Measurements from ENCODE around the gene DIP2A. TPM values are rescaled to one million over a fixed set of nuclear protein-coding genes. Genes with fewer than 3 reads are reported as not detected.

Gene DIP2A
- total and polyA plus RNA-seq, 2 experiments from 2014 or later, result 18.5 to 36.3 TPM

DNA sequence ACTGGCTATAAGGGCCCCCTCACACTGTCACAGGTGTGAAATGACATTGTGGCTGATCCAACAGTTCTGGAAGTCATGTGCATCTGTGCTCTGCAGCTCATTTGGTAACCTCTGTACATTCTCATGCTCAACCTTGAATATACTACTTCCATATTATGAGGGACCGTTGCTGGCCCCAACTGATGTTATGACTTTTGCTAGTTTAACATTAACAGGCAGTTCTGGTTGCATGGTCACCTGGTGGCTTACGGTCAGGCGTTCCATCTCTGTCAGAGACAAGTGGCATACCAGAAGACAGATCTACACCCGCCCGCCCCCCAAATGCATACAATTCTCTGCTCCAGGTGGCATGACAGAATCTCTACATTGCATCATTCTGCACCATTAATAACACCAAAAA lies 6.0 kb upstream of the DIP2A start:
- ATAC-seq (no peak), DNase-seq (ENCODE audit: low spot score) (no peak)
- peaks cover 24% of the 10 kb centered on the region for H3K9me3 Mint-ChIP-seq
- no peak overlapping the region for H3K4me3 Mint-ChIP-seq
- no peak overlapping the region for H3K27ac ChIP-seq (ENCODE audit: low read depth)
- 0 out of 2 replicates have a peak, but pooled peaks cover 3% of the 10 kb centered on the region for H3F3A ChIP-seq (replicated peaks; ENCODE audit: low read depth)
- no peaks in the 10 kb centered on the region for H3K36me3 ChIP-seq (ENCODE audit: insufficient read depth)
- H3K27ac Mint-ChIP-seq, result no peak overlapping the region
- H3K4me1 Mint-ChIP-seq, result peaks cover 16% of the 10 kb centered on the region; the same call in 2 of the 3 replicates
- no peaks in the 10 kb centered on the region for H3K27me3 ChIP-seq (ENCODE audit: insufficient read depth)
- no peak overlapping the region for H3K4me2 ChIP-seq
- H3K79me2 ChIP-seq (replicated peaks; ENCODE audit: insufficient read depth), result peaks cover 18% of the 10 kb centered on the region
- no peaks in the 10 kb centered on the region; the same call in 1 of the 2 replicates for H3K9me2 ChIP-seq (ENCODE audit: insufficient read depth)
- peaks cover 6% of the 10 kb centered on the region; the same call in 1 of the 2 replicates for H3K4me1 ChIP-seq (ENCODE audit: insufficient read depth)
- peaks cover 48% of the 10 kb centered on the region for H3K36me3 Mint-ChIP-seq (ENCODE audit: low read depth)
- H3K4me3 ChIP-seq, result no peak overlapping the region
- H4K20me1 ChIP-seq (replicated peaks; ENCODE audit: insufficient read depth), result peaks cover 5% of the 10 kb centered on the region
- peaks cover 15% of the 10 kb centered on the region for H3K27me3 Mint-ChIP-seq (ENCODE audit: insufficient read depth, low read depth, poor library complexity)
- H2AFZ ChIP-seq, result no peak overlapping the region
- TF ChIP-seq, protein P1, sequence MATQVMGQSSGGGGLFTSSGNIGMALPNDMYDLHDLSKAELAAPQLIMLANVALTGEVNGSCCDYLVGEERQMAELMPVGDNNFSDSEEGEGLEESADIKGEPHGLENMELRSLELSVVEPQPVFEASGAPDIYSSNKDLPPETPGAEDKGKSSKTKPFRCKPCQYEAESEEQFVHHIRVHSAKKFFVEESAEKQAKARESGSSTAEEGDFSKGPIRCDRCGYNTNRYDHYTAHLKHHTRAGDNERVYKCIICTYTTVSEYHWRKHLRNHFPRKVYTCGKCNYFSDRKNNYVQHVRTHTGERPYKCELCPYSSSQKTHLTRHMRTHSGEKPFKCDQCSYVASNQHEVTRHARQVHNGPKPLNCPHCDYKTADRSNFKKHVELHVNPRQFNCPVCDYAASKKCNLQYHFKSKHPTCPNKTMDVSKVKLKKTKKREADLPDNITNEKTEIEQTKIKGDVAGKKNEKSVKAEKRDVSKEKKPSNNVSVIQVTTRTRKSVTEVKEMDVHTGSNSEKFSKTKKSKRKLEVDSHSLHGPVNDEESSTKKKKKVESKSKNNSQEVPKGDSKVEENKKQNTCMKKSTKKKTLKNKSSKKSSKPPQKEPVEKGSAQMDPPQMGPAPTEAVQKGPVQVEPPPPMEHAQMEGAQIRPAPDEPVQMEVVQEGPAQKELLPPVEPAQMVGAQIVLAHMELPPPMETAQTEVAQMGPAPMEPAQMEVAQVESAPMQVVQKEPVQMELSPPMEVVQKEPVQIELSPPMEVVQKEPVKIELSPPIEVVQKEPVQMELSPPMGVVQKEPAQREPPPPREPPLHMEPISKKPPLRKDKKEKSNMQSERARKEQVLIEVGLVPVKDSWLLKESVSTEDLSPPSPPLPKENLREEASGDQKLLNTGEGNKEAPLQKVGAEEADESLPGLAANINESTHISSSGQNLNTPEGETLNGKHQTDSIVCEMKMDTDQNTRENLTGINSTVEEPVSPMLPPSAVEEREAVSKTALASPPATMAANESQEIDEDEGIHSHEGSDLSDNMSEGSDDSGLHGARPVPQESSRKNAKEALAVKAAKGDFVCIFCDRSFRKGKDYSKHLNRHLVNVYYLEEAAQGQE (IDR thresholded peaks at IDR 0.05; ENCODE audit: unreplicated experiment), result no peak
- TF ChIP-seq ZNF114 (CRISPR knock-in tag; IDR thresholded peaks at IDR 0.05), result no peak
- TF ChIP-seq NANOG (IDR thresholded peaks at IDR 0.05; ENCODE audit: borderline replicate concordance), result no peak
- no peak for TF ChIP-seq ZNF331 (CRISPR knock-in tag; IDR thresholded peaks at IDR 0.05; ENCODE audit: low read depth)

DNA sequence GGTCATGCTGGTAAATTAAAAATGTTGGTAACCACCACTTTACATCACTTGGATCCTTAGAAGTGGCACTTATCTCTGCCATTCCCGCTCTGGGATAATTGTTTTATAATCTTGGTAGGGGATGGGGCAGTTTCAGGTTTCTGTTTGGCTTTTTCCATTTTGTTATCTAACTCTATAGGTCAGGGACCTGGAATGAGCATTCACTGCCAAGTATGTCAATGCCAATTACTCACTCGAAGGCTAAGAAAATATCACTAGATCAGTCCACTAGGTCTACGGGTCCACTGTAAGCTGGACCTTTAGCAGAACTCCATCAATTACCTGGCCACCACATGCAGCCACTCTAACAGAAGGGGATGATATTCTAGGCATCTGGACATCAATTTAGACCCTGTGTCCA lies 4.5 kb upstream of the DIP2A start:
- H3K4me1 Mint-ChIP-seq, result peaks cover 18% of the 10 kb centered on the region; the same call in 2 of the 3 replicates
- peaks cover 11% of the 10 kb centered on the region for H3K27me3 Mint-ChIP-seq (ENCODE audit: insufficient read depth, low read depth, poor library complexity)
- H3K36me3 ChIP-seq (ENCODE audit: insufficient read depth), result no peaks in the 10 kb centered on the region
- H4K20me1 ChIP-seq (replicated peaks; ENCODE audit: insufficient read depth), result peaks cover 5% of the 10 kb centered on the region
- peaks cover 37% of the 10 kb centered on the region for H3K36me3 Mint-ChIP-seq (ENCODE audit: low read depth)
- H3K4me3 ChIP-seq, result no peak overlapping the region
- no peak overlapping the region for H3K4me3 Mint-ChIP-seq
- H3K4me2 ChIP-seq, result no peak overlapping the region
- no peak for DNase-seq (ENCODE audit: low spot score)
- H3K4me1 ChIP-seq (ENCODE audit: insufficient read depth), result peaks cover 8% of the 10 kb centered on the region; the same call in 1 of the 2 replicates
- no peaks in the 10 kb centered on the region; the same call in 1 of the 2 replicates for H3K9me2 ChIP-seq (ENCODE audit: insufficient read depth)
- H3K27ac ChIP-seq (ENCODE audit: low read depth), result no peak overlapping the region
- ATAC-seq, result no peak
- H3K27ac Mint-ChIP-seq, result no peak overlapping the region
- H2AFZ ChIP-seq, result no peak overlapping the region
- TF ChIP-seq CREB1 (CRISPR knock-in tag; IDR thresholded peaks at IDR 0.05; ENCODE audit: low read depth), result no peak
- no peak for TF ChIP-seq POLR2AphosphoS5 (IDR thresholded peaks at IDR 0.05; ENCODE audit: low read depth)
- TF ChIP-seq, protein P2, sequence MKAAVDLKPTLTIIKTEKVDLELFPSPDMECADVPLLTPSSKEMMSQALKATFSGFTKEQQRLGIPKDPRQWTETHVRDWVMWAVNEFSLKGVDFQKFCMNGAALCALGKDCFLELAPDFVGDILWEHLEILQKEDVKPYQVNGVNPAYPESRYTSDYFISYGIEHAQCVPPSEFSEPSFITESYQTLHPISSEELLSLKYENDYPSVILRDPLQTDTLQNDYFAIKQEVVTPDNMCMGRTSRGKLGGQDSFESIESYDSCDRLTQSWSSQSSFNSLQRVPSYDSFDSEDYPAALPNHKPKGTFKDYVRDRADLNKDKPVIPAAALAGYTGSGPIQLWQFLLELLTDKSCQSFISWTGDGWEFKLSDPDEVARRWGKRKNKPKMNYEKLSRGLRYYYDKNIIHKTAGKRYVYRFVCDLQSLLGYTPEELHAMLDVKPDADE (IDR thresholded peaks at IDR 0.05), result no peak
- TF ChIP-seq EZH2 (IDR thresholded peaks at IDR 0.05; ENCODE audit: low read depth, unreplicated experiment), result no peak
- no peak for TF ChIP-seq STAT1 (IDR thresholded peaks at IDR 0.05; ENCODE audit: unreplicated experiment)
- TF ChIP-seq EZH2phosphoT487 (IDR thresholded peaks at IDR 0.05; ENCODE audit: unreplicated experiment), result no peak
- TF ChIP-seq ZNF331 (CRISPR knock-in tag; IDR thresholded peaks at IDR 0.05; ENCODE audit: low read depth), result no peak
- TF ChIP-seq, protein P1 (IDR thresholded peaks at IDR 0.05; ENCODE audit: unreplicated experiment), result no peak
- no peak for TF ChIP-seq NANOG (IDR thresholded peaks at IDR 0.05; ENCODE audit: borderline replicate concordance)
- TF ChIP-seq JUNB (IDR thresholded peaks at IDR 0.05; ENCODE audit: unreplicated experiment), result no peak
- TF ChIP-seq, protein P3, sequence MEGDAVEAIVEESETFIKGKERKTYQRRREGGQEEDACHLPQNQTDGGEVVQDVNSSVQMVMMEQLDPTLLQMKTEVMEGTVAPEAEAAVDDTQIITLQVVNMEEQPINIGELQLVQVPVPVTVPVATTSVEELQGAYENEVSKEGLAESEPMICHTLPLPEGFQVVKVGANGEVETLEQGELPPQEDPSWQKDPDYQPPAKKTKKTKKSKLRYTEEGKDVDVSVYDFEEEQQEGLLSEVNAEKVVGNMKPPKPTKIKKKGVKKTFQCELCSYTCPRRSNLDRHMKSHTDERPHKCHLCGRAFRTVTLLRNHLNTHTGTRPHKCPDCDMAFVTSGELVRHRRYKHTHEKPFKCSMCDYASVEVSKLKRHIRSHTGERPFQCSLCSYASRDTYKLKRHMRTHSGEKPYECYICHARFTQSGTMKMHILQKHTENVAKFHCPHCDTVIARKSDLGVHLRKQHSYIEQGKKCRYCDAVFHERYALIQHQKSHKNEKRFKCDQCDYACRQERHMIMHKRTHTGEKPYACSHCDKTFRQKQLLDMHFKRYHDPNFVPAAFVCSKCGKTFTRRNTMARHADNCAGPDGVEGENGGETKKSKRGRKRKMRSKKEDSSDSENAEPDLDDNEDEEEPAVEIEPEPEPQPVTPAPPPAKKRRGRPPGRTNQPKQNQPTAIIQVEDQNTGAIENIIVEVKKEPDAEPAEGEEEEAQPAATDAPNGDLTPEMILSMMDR (conservative IDR thresholded peaks at IDR 0.05; ENCODE audit: low read depth in 2 of 2), result no peak
- no peaks in the 10 kb centered on the region for H3K27me3 ChIP-seq (ENCODE audit: insufficient read depth)
- 0 out of 2 replicates have a peak, but pooled peaks cover 6% of the 10 kb centered on the region for H3F3A ChIP-seq (replicated peaks; ENCODE audit: low read depth)
- H3K9me3 Mint-ChIP-seq, result peaks cover 12% of the 10 kb centered on the region
- peaks cover 20% of the 10 kb centered on the region for H3K79me2 ChIP-seq (replicated peaks; ENCODE audit: insufficient read depth)

Measured in GM23338 (cell line).